MM.1S (cell line): ENCODE data around the gene PHF21B.

Experiments
- CTCF ChIP-seq: fragments of 300-600 bp; sonication (generic); IDR thresholded peaks from 2 replicates; pipeline ENCODE4 v1.5.1; 2016; ENCODE audit warnings: antibody characterized with exemption, low read length, mixed read lengths
- EZH2 ChIP-seq: fragments of 300-600 bp; sonication (generic); optimal IDR thresholded peaks from 2 replicates; pipeline ENCODE3; 2017; ENCODE audit warnings: low read depth, mild to moderate bottlenecking, antibody characterized with exemption, low read length, mixed read lengths

GRCh38 chr22:44837481-44837880 is 172.3 kb downstream of the PHF21B start:
- TF ChIP-seq CTCF (no peak), EZH2 (no peak)
